Measurements from ENCODE around the gene ANO1.

Gene ANO1

GRCh38 chr11:70158201-70158600 lies 80.1 kb downstream of the ANO1 start:
- in situ Hi-C loops (cut with HindIII; ENCODE audit: low sequenced_read_pairs) = no loop called here

- in situ Hi-C loops (cut with HindIII; ENCODE audit: low sequenced_read_pairs) = no loop called here
Measured at GRCh38 chr11:70158757-70159389, 80.8 kb downstream of the ANO1 start.

GRCh38 chr11:70159627-70160570 lies 81.8 kb downstream of the ANO1 start:
- in situ Hi-C loops (cut with HindIII; ENCODE audit: low sequenced_read_pairs) = no loop called here

GRCh38 chr11:70161043-70161625 lies 83.0 kb downstream of the ANO1 start:
- in situ Hi-C loops (cut with HindIII; ENCODE audit: low sequenced_read_pairs) = no loop called here

- in situ Hi-C loops (cut with HindIII; ENCODE audit: low sequenced_read_pairs) = no loop called here
Measured at GRCh38 chr11:70164705-70165104, 86.6 kb downstream of the ANO1 start.

- in situ Hi-C loops (cut with HindIII; ENCODE audit: low sequenced_read_pairs) = no loop called here
Measured at GRCh38 chr11:70167120-70167519, 89.0 kb downstream of the ANO1 start.

GRCh38 chr11:70167723-70168404 lies 89.7 kb downstream of the ANO1 start:
- in situ Hi-C loops (cut with HindIII; ENCODE audit: low sequenced_read_pairs) = no loop called here

GRCh38 chr11:70168405-70168754 lies 90.3 kb downstream of the ANO1 start:
- in situ Hi-C loops (cut with HindIII; ENCODE audit: low sequenced_read_pairs) = no loop called here

- in situ Hi-C loops (cut with HindIII; ENCODE audit: low sequenced_read_pairs) = no loop called here
Measured at GRCh38 chr11:70169127-70169526, 91.0 kb downstream of the ANO1 start.

- in situ Hi-C loops (cut with HindIII; ENCODE audit: low sequenced_read_pairs) = no loop called here
Measured at GRCh38 chr11:70169632-70170031, 91.5 kb downstream of the ANO1 start.

- in situ Hi-C loops (cut with HindIII; ENCODE audit: low sequenced_read_pairs) = no loop called here
Measured at GRCh38 chr11:70170596-70171210, 92.6 kb downstream of the ANO1 start.

GRCh38 chr11:70173018-70173417 lies 94.9 kb downstream of the ANO1 start:
- in situ Hi-C loops (cut with HindIII; ENCODE audit: low sequenced_read_pairs) = no loop called here

- in situ Hi-C loops (cut with HindIII; ENCODE audit: low sequenced_read_pairs) = no loop called here
Measured at GRCh38 chr11:70174547-70175235, 96.6 kb downstream of the ANO1 start.

- in situ Hi-C loops (cut with HindIII; ENCODE audit: low sequenced_read_pairs) = no loop called here
Measured at GRCh38 chr11:70175236-70175698, 97.2 kb downstream of the ANO1 start.

GRCh38 chr11:70176940-70177689 lies 99.0 kb downstream of the ANO1 start:
- in situ Hi-C loops (cut with HindIII; ENCODE audit: low sequenced_read_pairs) = no loop called here

GRCh38 chr11:70180906-70181305 lies 102.8 kb downstream of the ANO1 start:
- in situ Hi-C loops (cut with HindIII; ENCODE audit: low sequenced_read_pairs) = no loop called here

GRCh38 chr11:70182266-70182665 lies 104.1 kb downstream of the ANO1 start:
- in situ Hi-C loops (cut with HindIII; ENCODE audit: low sequenced_read_pairs) = no loop called here

GRCh38 chr11:70183032-70183431 lies 104.9 kb downstream of the ANO1 start:
- in situ Hi-C loops (cut with HindIII; ENCODE audit: low sequenced_read_pairs) = no loop called here

- in situ Hi-C loops (cut with HindIII; ENCODE audit: low sequenced_read_pairs) = no loop called here
Measured at GRCh38 chr11:70183483-70184176, 105.5 kb downstream of the ANO1 start.

Measured in DLD1 (cell line).